ENCODE measurements around the gene EIF2B2.

- TF ChIP-seq CTCF (conservative IDR thresholded peaks at IDR 0.05; ENCODE audit: low read length) (no peak), EZH2phosphoT487 (IDR thresholded peaks at IDR 0.05; ENCODE audit: borderline replicate concordance, low read depth, low read length) (no peak)
Measured at GRCh38 chr14:75010472-75011093, 7.9 kb downstream of the EIF2B2 start.
